HepG2 (cell line): ENCODE data around the gene NME4. TPM values are rescaled to one million over a fixed set of nuclear protein-coding genes. Genes with fewer than 3 reads are reported as not detected.

ENCODE experiments used
- ATRX ChIP-seq: sonication (generic); formaldehyde crosslinking; IDR thresholded peaks from 2 replicates; pipeline ENCODE4 v1.4.0; 2020; ENCODE audit warnings: missing genetic modification reagents, borderline replicate concordance
- GABPA ChIP-seq, 2 experiments: IDR thresholded peaks; 2 replicates each; pipeline ENCODE4 v1.6.1; 2011 to 2016; ENCODE audit warnings: low read depth in 2 of 2, low read length in 1 of 2, missing biosample characterization in 1 of 2, missing genetic modification characterization in 1 of 2
- HDAC6 ChIP-seq: fragments of 200-600 bp; sonication (generic); IDR thresholded peaks from 2 replicates; pipeline ENCODE4 v1.7.0; 2017; ENCODE audit warnings: mild to moderate bottlenecking, antibody characterized with exemption, low read length, low read depth
- KDM5A ChIP-seq: fragments of 200-600 bp; sonication (generic); IDR thresholded peaks from 2 replicates; pipeline ENCODE4 v1.7.0; 2018; ENCODE audit warnings: antibody characterized with exemption, mild to moderate bottlenecking, low read length, borderline replicate concordance
- PBX2 ChIP-seq: IDR thresholded peaks from 2 replicates; pipeline ENCODE4 v1.6.1; 2016; ENCODE audit warnings: control low read depth
- PHB2 ChIP-seq: fragments of 450-650 bp; IDR thresholded peaks from 2 replicates; pipeline ENCODE4 v1.6.1; 2018; ENCODE audit not compliant: partially characterized antibody
- POLR2A ChIP-seq, 2 experiments: IDR thresholded peaks; 2 replicates each; pipeline ENCODE4 v1.6.1; 2011; ENCODE audit warnings: low read depth in 2 of 2, low read length in 2 of 2, mild to moderate bottlenecking in 1 of 2, moderate library complexity in 1 of 2; ENCODE audit not compliant: insufficient read depth in 1 of 2
- RBFOX2 ChIP-seq: fragments of 200-400 bp; formaldehyde crosslinking; IDR thresholded peaks from 2 replicates; pipeline ENCODE4 v1.6.1; 2017; ENCODE audit warnings: low read depth, mild to moderate bottlenecking, low read length
- SP1 ChIP-seq, 2 experiments: fragments of 450-650 bp in 1 of 2; sonication (generic) in 1 of 2; formaldehyde crosslinking in 1 of 2; IDR thresholded peaks; 2 replicates each; pipeline versions ENCODE4 v1.4.0 to v1.6.1; 2016 to 2020; ENCODE audit warnings: missing genetic modification reagents in 1 of 2
- SP5 ChIP-seq: IDR thresholded peaks from 2 replicates; pipeline ENCODE4 v1.6.1; 2016; ENCODE audit warnings: low read depth, borderline replicate concordance
- STAT5B ChIP-seq: sonication (generic); formaldehyde crosslinking; IDR thresholded peaks from 2 replicates; pipeline ENCODE4 v1.4.0; 2020; ENCODE audit warnings: missing genetic modification reagents
- THYN1 ChIP-seq: sonication (generic); formaldehyde crosslinking; IDR thresholded peaks from 2 replicates; pipeline ENCODE4 v1.8.1; 2023; ENCODE audit warnings: low read depth, mild to moderate bottlenecking, moderate library complexity, missing genetic modification reagents, borderline replicate concordance
- USF2 ChIP-seq, 2 experiments: sonication (generic) in 1 of 2; formaldehyde crosslinking in 1 of 2; IDR thresholded peaks; 2 replicates each; pipeline versions ENCODE4 v1.5.1 to v1.6.1; 2011 to 2020; ENCODE audit warnings: borderline replicate concordance in 1 of 2, low read depth in 1 of 2, low read length in 1 of 2, mild to moderate bottlenecking in 1 of 2, missing genetic modification reagents in 1 of 2, moderate library complexity in 1 of 2
- ZBTB49 ChIP-seq: sonication (generic); formaldehyde crosslinking; IDR thresholded peaks from 2 replicates; pipeline ENCODE4 v1.4.0; 2020; ENCODE audit warnings: missing genetic modification reagents, borderline replicate concordance
- ZNF33A ChIP-seq: sonication (generic); formaldehyde crosslinking; IDR thresholded peaks from 2 replicates; pipeline ENCODE4 v1.5.1; 2020; ENCODE audit warnings: missing genetic modification reagents, mild to moderate bottlenecking, moderate library complexity, borderline replicate concordance
- ZNF367 ChIP-seq: sonication (generic); formaldehyde crosslinking; IDR thresholded peaks from 2 replicates; pipeline ENCODE4 v1.4.0; 2020; ENCODE audit warnings: missing genetic modification reagents, borderline replicate concordance
- ZNF567 ChIP-seq: sonication (generic); formaldehyde crosslinking; IDR thresholded peaks from 2 replicates; pipeline ENCODE4 v1.8.1; 2023; ENCODE audit warnings: mild to moderate bottlenecking, missing genetic modification reagents, borderline replicate concordance
- ZNF580 ChIP-seq: IDR thresholded peaks from 2 replicates; pipeline ENCODE4 v1.6.1; 2016; ENCODE audit warnings: low read depth, borderline replicate concordance
- ZNF737 ChIP-seq: sonication (generic); formaldehyde crosslinking; IDR thresholded peaks from 2 replicates; pipeline ENCODE4 v1.5.0; 2020; ENCODE audit warnings: missing genetic modification reagents, mild to moderate bottlenecking, borderline replicate concordance
- polyA plus RNA-seq, 8 experiments: library from polyadenylated mRNA; depleted of rRNA in 3 of 8; stranded (reverse) in 7 of 8; unstranded in 1 of 8; fragments of >200 nt; fragmentation: Illumina TruSeq in 4 of 8; extraction: Trizol in 4 of 8; gene quantifications; 2 replicates each; pipeline versions ENCODE4 v1.2.1 to v1.2.3, GENCODE V29; 2011 to 2016; ENCODE audit warnings: low read depth in 4 of 8, missing spikeins in 1 of 8, mixed read lengths in 1 of 8; ENCODE audit not compliant: insufficient read depth in 1 of 8
- total RNA-seq, 5 experiments: library from RNA; depleted of rRNA; stranded (reverse); fragments of >200 nt; fragmentation: Illumina TruSeq; extraction: Trizol; gene quantifications; 2 replicates each; pipeline ENCODE4 v1.2.3, GENCODE V29; 2016; ENCODE audit warnings: low read depth in 1 of 5
- TF ChIP-seq, protein P1 (sequence below): sonication (generic); formaldehyde crosslinking; IDR thresholded peaks from 2 replicates; pipeline ENCODE4 v1.5.0; 2020; ENCODE audit warnings: mild to moderate bottlenecking, missing genetic modification reagents

NME4 gene
- total and polyA plus RNA-seq, 2 of the 13 experiments (the other 11 are each of a cell fraction or from before 2014, with no cell fraction given), result 121 to 263 TPM

- TF ChIP-seq, protein P1, sequence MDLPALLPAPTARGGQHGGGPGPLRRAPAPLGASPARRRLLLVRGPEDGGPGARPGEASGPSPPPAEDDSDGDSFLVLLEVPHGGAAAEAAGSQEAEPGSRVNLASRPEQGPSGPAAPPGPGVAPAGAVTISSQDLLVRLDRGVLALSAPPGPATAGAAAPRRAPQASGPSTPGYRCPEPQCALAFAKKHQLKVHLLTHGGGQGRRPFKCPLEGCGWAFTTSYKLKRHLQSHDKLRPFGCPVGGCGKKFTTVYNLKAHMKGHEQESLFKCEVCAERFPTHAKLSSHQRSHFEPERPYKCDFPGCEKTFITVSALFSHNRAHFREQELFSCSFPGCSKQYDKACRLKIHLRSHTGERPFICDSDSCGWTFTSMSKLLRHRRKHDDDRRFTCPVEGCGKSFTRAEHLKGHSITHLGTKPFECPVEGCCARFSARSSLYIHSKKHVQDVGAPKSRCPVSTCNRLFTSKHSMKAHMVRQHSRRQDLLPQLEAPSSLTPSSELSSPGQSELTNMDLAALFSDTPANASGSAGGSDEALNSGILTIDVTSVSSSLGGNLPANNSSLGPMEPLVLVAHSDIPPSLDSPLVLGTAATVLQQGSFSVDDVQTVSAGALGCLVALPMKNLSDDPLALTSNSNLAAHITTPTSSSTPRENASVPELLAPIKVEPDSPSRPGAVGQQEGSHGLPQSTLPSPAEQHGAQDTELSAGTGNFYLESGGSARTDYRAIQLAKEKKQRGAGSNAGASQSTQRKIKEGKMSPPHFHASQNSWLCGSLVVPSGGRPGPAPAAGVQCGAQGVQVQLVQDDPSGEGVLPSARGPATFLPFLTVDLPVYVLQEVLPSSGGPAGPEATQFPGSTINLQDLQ, result no peak
- TF ChIP-seq HDAC6 (no peak), ZNF567 (CRISPR knock-in tag) (no peak), ZNF580 (CRISPR knock-in tag) (no peak), USF2 (IDR thresholded peaks at IDR 0.05; ENCODE audit: low read depth, low read length) (no peak), USF2 (CRISPR knock-in tag; IDR thresholded peaks at IDR 0.05; ENCODE audit: borderline replicate concordance) (no peak), PBX2 (CRISPR knock-in tag) (peak; percentile 94), ATRX (CRISPR knock-in tag) (no peak), POLR2A (IDR thresholded peaks at IDR 0.05; ENCODE audit: insufficient read depth in 1 of 2, low read depth in 2 of 2, low read length in 2 of 2) (peak in 1 of 2 experiments; percentile 53; a peak in 2 of 4 replicates), GABPA (IDR thresholded peaks at IDR 0.05; ENCODE audit: low read depth, low read length) (peak; percentile 91), GABPA (CRISPR knock-in tag; IDR thresholded peaks at IDR 0.05; ENCODE audit: low read depth) (peak; percentile 95), RBFOX2 (peak; percentile 40; the same call in 1 of the 2 replicates), SP1 (IDR thresholded peaks at IDR 0.05) (no peak), SP1 (CRISPR knock-in tag; IDR thresholded peaks at IDR 0.05) (peak; percentile 90), SP5 (CRISPR knock-in tag) (peak; percentile 51; the same call in 1 of the 2 replicates), ZNF737 (CRISPR knock-in tag) (no peak), ZNF367 (CRISPR knock-in tag) (no peak), KDM5A (no peak), THYN1 (CRISPR knock-in tag) (no peak), PHB2 (no peak), ZNF33A (CRISPR knock-in tag) (no peak), STAT5B (no peak), ZBTB49 (CRISPR knock-in tag) (no peak)
Observed at GRCh38 chr16:370443-370842, 26.6 kb upstream of the NME4 start, which contains the start of gene MRPL28 (continued).
